GM23248 (cell line): ENCODE data around the gene GABBR2. TPM values are rescaled to one million over a fixed set of nuclear protein-coding genes. Genes with fewer than 3 reads are reported as not detected.

Source experiments
- DNase-seq: peaks from one replicate; pipeline ENCODE4 v3.0.0-alpha.2; 2015
- H2AFZ ChIP-seq: fragments of 200-600 bp; sonication (generic); 2 replicates; pipeline ENCODE4 v1.6.1; 2016; ENCODE audit warnings: antibody characterized with exemption
- H3F3A ChIP-seq: fragments of 200-600 bp; sonication (generic); 2 replicates; pipeline ENCODE4 v1.6.1; 2016; ENCODE audit warnings: mild to moderate bottlenecking, antibody characterized with exemption, mixed run types; ENCODE audit not compliant: insufficient read depth
- H3K27ac ChIP-seq: fragments of 200-600 bp; sonication (generic); 2 replicates; pipeline ENCODE4 v1.5.1; 2016; ENCODE audit warnings: mild to moderate bottlenecking
- H3K27me3 ChIP-seq: fragments of 200-600 bp; sonication (generic); replicated peaks from 2 replicates; pipeline ENCODE4 v1.6.1; 2016; ENCODE audit warnings: mild to moderate bottlenecking; ENCODE audit not compliant: insufficient read depth
- H3K36me3 ChIP-seq: fragments of 200-600 bp; sonication (generic); 2 replicates; pipeline ENCODE4 v1.6.1; 2016; ENCODE audit warnings: low read depth, mild to moderate bottlenecking
- H3K4me1 ChIP-seq: fragments of 200-600 bp; sonication (generic); 2 replicates; pipeline ENCODE4 v1.6.1; 2016; ENCODE audit warnings: mild to moderate bottlenecking; ENCODE audit not compliant: insufficient read depth
- H3K4me2 ChIP-seq: fragments of 200-600 bp; sonication (generic); one replicate; pipeline ENCODE4 v1.6.1; 2016; ENCODE audit warnings: mild to moderate bottlenecking; ENCODE audit not compliant: unreplicated experiment
- H3K4me3 ChIP-seq: fragments of 200-600 bp; sonication (generic); 2 replicates; pipeline ENCODE4 v1.5.1; 2016; ENCODE audit warnings: mild to moderate bottlenecking
- H3K79me2 ChIP-seq: fragments of 200-600 bp; sonication (generic); 2 replicates; pipeline ENCODE4 v1.6.1; 2016; ENCODE audit warnings: mild to moderate bottlenecking; ENCODE audit not compliant: insufficient read depth
- H3K9ac ChIP-seq: fragments of 200-600 bp; sonication (generic); 2 replicates; pipeline ENCODE4 v1.6.1; 2016; ENCODE audit warnings: mild to moderate bottlenecking
- H3K9me2 ChIP-seq: fragments of 200-600 bp; sonication (generic); 2 replicates; pipeline ENCODE4 v1.6.1; 2016; ENCODE audit warnings: mixed run types, mild to moderate bottlenecking, moderate library complexity; ENCODE audit not compliant: insufficient read depth
- H3K9me3 ChIP-seq: fragments of 200-600 bp; sonication (generic); one replicate; pipeline ENCODE4 v1.6.1; 2017; ENCODE audit warnings: low read depth
- H4K20me1 ChIP-seq: fragments of 200-600 bp; sonication (generic); 2 replicates; pipeline ENCODE4 v1.6.0; 2016; ENCODE audit not compliant: insufficient read depth
- EZH2 ChIP-seq: fragments of 200-600 bp; sonication (generic); IDR thresholded peaks from 2 replicates; pipeline ENCODE4 v1.6.1; 2018; ENCODE audit warnings: antibody characterized with exemption, mild to moderate bottlenecking; ENCODE audit not compliant: insufficient read depth, poor library complexity, severe bottlenecking
- EZH2phosphoT487 ChIP-seq: fragments of 200-600 bp; sonication (generic); IDR thresholded peaks from 2 replicates; pipeline ENCODE4 v1.6.1; 2018; ENCODE audit warnings: antibody characterized with exemption, moderate library complexity, mild to moderate bottlenecking, low read depth; ENCODE audit not compliant: insufficient read depth
- WGBS, 2 experiments: methylation state at CpG; one replicate each; pipeline ENCODE4 v1.1.6; 2015 to 2017; ENCODE audit warnings: low lambda C conversion rate in 2 of 2, low coverage in 1 of 2; ENCODE audit errors: missing lambda C conversion rate in 2 of 2; 5-methylcytosine and 5-hydroxymethylcytosine counted together
- in situ Hi-C: fragments of 300-500 bp; cut with MboI; formaldehyde crosslinking; loops from 2 replicates; pipeline ENCODE4 v1.15.0; 2020
- polyA plus RNA-seq: library from polyadenylated mRNA; unstranded; fragments of >200 nt; fragmentation: Nextera tagmentation; extraction: Ambion mirVana; gene quantifications from 2 replicates; pipeline ENCODE4 v1.2.1, GENCODE V29; 2016
- total RNA-seq: library from RNA; depleted of rRNA; stranded (reverse); fragments of >200 nt; shearing (Covaris generic); gene quantifications from 2 replicates; pipeline ENCODE4 v1.2.3, GENCODE V29; 2014

The GABBR2 gene
- total and polyA plus RNA-seq, 2 experiments from 2014 or later: 7.5 to 13.4 TPM

DNA sequence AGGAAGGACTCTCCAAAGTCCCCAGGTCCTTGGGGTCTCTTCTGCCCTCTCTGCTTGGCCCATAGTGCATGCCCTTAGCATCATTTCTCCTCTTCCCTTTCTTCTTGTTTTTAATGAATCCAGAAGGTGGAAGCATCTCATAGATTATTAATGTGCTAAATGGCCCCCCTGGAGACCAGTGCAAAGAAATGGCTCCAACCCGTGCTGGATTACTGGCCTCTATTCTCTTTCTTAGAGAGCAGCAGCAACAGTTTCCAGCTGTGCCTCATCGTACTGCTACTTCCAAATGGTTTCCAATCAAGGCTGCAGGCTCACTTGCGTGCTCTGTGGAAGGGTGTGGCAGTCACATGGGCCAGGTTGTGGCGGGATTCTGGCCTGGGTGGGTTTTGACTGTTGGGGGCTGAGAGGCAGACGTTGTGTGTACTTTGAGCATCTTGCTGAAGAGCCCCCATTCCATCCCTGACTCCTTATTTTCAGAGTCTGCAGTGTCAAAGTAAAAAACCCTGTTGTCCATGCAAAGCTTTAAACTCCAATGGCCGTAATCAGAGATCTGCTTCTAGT lies 139.7 kb downstream of the GABBR2 start:
- TF ChIP-seq EZH2phosphoT487 (no peak), EZH2 (no peak)
- no peak overlapping the region for H3K4me3 ChIP-seq
- no peak for DNase-seq
- H3K79me2 ChIP-seq: no peaks in the 10 kb centered on the region; the same call in 1 of the 2 replicates
- no peak overlapping the region for H2AFZ ChIP-seq
- H3K9me2 ChIP-seq: no peaks in the 10 kb centered on the region
- no peak overlapping the region for H3K9ac ChIP-seq
- WGBS, 2 experiments: 47 to 49% methylated on average over 6 of the region's 6 CpGs
- in situ Hi-C loops: no loop called here
- no peak overlapping the region for H3K4me2 ChIP-seq
- no peaks in the 10 kb centered on the region for H4K20me1 ChIP-seq
- H3K27ac ChIP-seq: no peak overlapping the region
- H3K4me1 ChIP-seq: no peaks in the 10 kb centered on the region
- no peaks in the 10 kb centered on the region for H3K9me3 ChIP-seq
- no peaks in the 10 kb centered on the region for H3K27me3 ChIP-seq
- H3K36me3 ChIP-seq: no peaks in the 10 kb centered on the region
- H3F3A ChIP-seq: no peaks in the 10 kb centered on the region

GRCh38 chr9:98568234-98568908 lies 140.4 kb downstream of the GABBR2 start:
- 67 to 71% methylated on average over 4 of the region's 4 CpGs for WGBS, 2 experiments
- Histone ChIP-seq H2AFZ (no peak overlapping the region), H4K20me1 (no peaks in the 10 kb centered on the region), H3K4me2 (no peak overlapping the region), H3K79me2 (no peaks in the 10 kb centered on the region; the same call in 1 of the 2 replicates), H3K27ac (no peak overlapping the region), H3K9ac (no peak overlapping the region), H3K9me2 (no peaks in the 10 kb centered on the region), H3K4me3 (no peak overlapping the region), H3K27me3 (no peaks in the 10 kb centered on the region), H3K36me3 (no peaks in the 10 kb centered on the region), H3F3A (no peaks in the 10 kb centered on the region), H3K9me3 (no peaks in the 10 kb centered on the region), H3K4me1 (no peaks in the 10 kb centered on the region)
- in situ Hi-C loops: no loop called here
- DNase-seq: no peak
- TF ChIP-seq EZH2phosphoT487 (no peak), EZH2 (no peak)

GRCh38 chr9:98567540-98568233 lies 141.0 kb downstream of the GABBR2 start:
- no peaks in the 10 kb centered on the region for H3K9me3 ChIP-seq
- H3F3A ChIP-seq: no peaks in the 10 kb centered on the region
- in situ Hi-C loops: no loop called here
- no peak for DNase-seq
- H3K27ac ChIP-seq: no peak overlapping the region
- no peak overlapping the region for H3K4me2 ChIP-seq
- no peaks in the 10 kb centered on the region for H4K20me1 ChIP-seq
- no peaks in the 10 kb centered on the region; the same call in 1 of the 2 replicates for H3K79me2 ChIP-seq
- no peak overlapping the region for H2AFZ ChIP-seq
- WGBS, 2 experiments: 70% methylated on average over 10 of the region's 10 CpGs
- TF ChIP-seq EZH2 (no peak), EZH2phosphoT487 (no peak)
- no peaks in the 10 kb centered on the region for H3K4me1 ChIP-seq
- no peak overlapping the region for H3K9ac ChIP-seq
- H3K27me3 ChIP-seq: no peaks in the 10 kb centered on the region
- H3K9me2 ChIP-seq: no peaks in the 10 kb centered on the region
- H3K4me3 ChIP-seq: no peak overlapping the region
- H3K36me3 ChIP-seq: no peaks in the 10 kb centered on the region

DNA sequence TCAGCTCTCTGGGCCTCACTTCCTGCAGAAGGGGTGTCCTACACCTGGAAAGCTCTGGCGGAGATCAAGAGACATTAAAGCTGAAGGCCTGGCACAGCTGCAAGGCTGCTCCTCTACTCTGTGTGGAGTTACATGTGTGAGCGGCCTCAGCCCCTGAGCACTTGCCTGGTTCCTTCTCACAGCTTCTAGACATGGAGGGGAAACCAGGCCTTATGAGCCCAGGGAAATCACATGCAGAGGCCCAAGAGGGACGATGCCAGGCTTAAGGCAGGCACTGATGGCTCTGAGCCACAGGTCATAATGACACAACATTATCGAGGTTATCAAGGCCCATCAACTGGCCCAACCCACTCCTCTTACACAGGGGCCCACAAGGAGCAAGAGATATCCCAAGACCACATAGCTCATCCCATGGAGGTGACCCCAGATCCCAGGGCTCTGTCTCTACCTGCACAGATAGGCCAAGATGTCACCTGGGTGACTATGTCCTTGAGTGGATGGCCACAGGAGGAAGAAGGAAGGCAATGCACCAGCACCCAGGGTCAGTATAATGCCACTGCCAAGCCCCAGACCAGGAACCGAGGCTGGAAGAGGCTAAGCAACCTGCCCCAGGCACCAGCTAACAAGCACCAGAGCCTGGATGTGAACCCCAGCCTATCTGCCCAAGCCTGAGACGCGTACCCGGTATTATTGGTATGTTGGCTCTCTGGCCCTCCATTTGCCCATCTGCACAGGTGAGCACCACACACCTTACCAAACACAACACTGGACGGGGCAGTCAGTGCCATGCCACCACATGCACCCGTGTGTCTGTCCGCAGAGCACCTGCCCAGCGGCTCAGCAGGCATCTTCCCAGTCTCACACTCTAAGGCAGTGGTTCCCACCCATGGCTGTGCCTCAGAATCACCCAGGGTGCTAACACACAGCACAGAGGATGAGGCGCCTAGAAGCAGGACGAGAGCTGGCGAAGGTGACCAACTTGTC lies 143.3 kb downstream of the GABBR2 start:
- Histone ChIP-seq H3K4me2 (no peak overlapping the region), H3K27me3 (no peaks in the 10 kb centered on the region), H3K9me2 (no peaks in the 10 kb centered on the region), H3K79me2 (no peaks in the 10 kb centered on the region), H3K4me3 (no peak overlapping the region), H3K9me3 (no peaks in the 10 kb centered on the region), H4K20me1 (no peaks in the 10 kb centered on the region), H3K4me1 (no peaks in the 10 kb centered on the region), H3K27ac (no peak overlapping the region), H3K9ac (no peak overlapping the region), H3F3A (no peaks in the 10 kb centered on the region), H3K36me3 (no peaks in the 10 kb centered on the region), H2AFZ (no peak overlapping the region)
- DNase-seq: no peak
- 82% methylated on average over 15 of the region's 15 CpGs for WGBS, 2 experiments
- TF ChIP-seq EZH2 (no peak), EZH2phosphoT487 (no peak)
- in situ Hi-C loops: no loop called here
